Nephron progenitor cell (in vitro differentiated cells): Measurements from ENCODE around the gene COL6A6.
A peak's percentile ranks its signal among the peaks of the same experiment; 100 is the strongest.

Experiments used
- DNase-seq: peaks from one replicate; pipeline ENCODE4 v3.0.0; 2021
- H3K27ac Mint-ChIP-seq: 2 replicates; pipeline ENCODE4 v1.8.0; 2021; ENCODE audit warnings: mild to moderate bottlenecking, moderate library complexity, mixed read lengths
- H3K27me3 Mint-ChIP-seq: 2 replicates; pipeline ENCODE4 v1.8.0; 2021; ENCODE audit warnings: mild to moderate bottlenecking, low read depth, mixed read lengths; ENCODE audit not compliant: poor library complexity
- H3K36me3 Mint-ChIP-seq: 2 replicates; pipeline ENCODE4 v1.8.0; 2021; ENCODE audit warnings: low read depth, mixed read lengths
- H3K4me1 Mint-ChIP-seq: 2 replicates; pipeline ENCODE4 v1.8.0; 2021; ENCODE audit warnings: mixed read lengths
- H3K4me3 Mint-ChIP-seq: 2 replicates; pipeline ENCODE4 v1.8.0; 2021; ENCODE audit warnings: mild to moderate bottlenecking, moderate library complexity, mixed read lengths
- H3K9me3 Mint-ChIP-seq: 2 replicates; pipeline ENCODE4 v1.8.0; 2021; ENCODE audit warnings: mild to moderate bottlenecking, moderate library complexity, mixed read lengths
- CTCF ChIP-seq: fragments of 200-600 bp; sonication (generic); IDR thresholded peaks from 2 replicates; pipeline ENCODE4 v1.5.0; 2021; ENCODE audit warnings: antibody characterized with exemption

The COL6A6 gene

GRCh38 chr3:130509008-130509407, 8.0 kb upstream of the COL6A6 start:
- Mint-ChIP-seq H3K4me3 (no peak overlapping the region), H3K4me1 (peaks cover 8% of the 10 kb centered on the region), H3K36me3 (no peaks in the 10 kb centered on the region), H3K27ac (no peak overlapping the region), H3K9me3 (peaks cover 2% of the 10 kb centered on the region), H3K27me3 (peaks cover 36% of the 10 kb centered on the region)
- no peak for TF ChIP-seq CTCF
- peak; percentile 11 for DNase-seq

GRCh38 chr3:130514681-130515080, 2.3 kb upstream of the COL6A6 start:
- Mint-ChIP-seq H3K27ac (no peak overlapping the region), H3K36me3 (no peaks in the 10 kb centered on the region), H3K27me3 (peaks cover 75% of the 10 kb centered on the region), H3K4me3 (no peak overlapping the region), H3K4me1 (peaks cover 6% of the 10 kb centered on the region), H3K9me3 (peaks cover 16% of the 10 kb centered on the region)
- DNase-seq = no peak
- TF ChIP-seq CTCF = no peak

- Mint-ChIP-seq H3K36me3 (no peaks in the 10 kb centered on the region), H3K4me1 (peaks cover 6% of the 10 kb centered on the region), H3K9me3 (peaks cover 16% of the 10 kb centered on the region), H3K27ac (no peak overlapping the region), H3K27me3 (peaks cover 85% of the 10 kb centered on the region), H3K4me3 (no peak overlapping the region)
- DNase-seq = no peak
- no peak for TF ChIP-seq CTCF
Measured at GRCh38 chr3:130515755-130516154, 1.2 kb upstream of the COL6A6 start.

DNA sequence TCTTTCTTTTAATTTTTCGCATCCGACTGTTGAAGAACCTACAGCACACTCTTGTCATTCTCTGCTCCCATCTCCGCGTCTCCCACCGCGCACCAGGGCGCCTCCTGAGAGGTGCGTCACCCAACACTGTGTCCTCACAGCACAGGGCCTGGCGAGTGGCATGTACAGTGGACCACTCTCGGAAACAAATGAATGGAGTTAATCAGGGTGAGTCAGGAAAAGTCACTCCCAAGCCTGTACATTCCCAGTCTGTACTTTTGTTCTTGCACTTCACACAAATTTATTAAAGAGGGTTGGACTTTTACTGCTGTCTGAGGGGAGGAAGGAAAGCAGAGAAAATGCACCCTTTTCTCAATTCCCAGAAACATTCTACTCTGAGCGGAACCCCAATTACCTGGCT, 625 bp downstream of the COL6A6 start:
- peak; percentile 12 for DNase-seq
- no peak overlapping the region for H3K27ac Mint-ChIP-seq
- no peaks in the 10 kb centered on the region for H3K36me3 Mint-ChIP-seq
- peaks cover 16% of the 10 kb centered on the region for H3K9me3 Mint-ChIP-seq
- peaks cover 6% of the 10 kb centered on the region for H3K4me1 Mint-ChIP-seq
- peak overlapping the region; percentile 83 for H3K4me3 Mint-ChIP-seq
- peaks cover 77% of the 10 kb centered on the region for H3K27me3 Mint-ChIP-seq
- TF ChIP-seq CTCF = no peak

GRCh38 chr3:130519754-130520153, 2.8 kb downstream of the COL6A6 start:
- no peak overlapping the region for H3K4me3 Mint-ChIP-seq
- peaks cover 68% of the 10 kb centered on the region for H3K27me3 Mint-ChIP-seq
- H3K27ac Mint-ChIP-seq = no peak overlapping the region

More at GRCh38 chr3:130519754-130520153, 2.8 kb downstream of the COL6A6 start:
- Mint-ChIP-seq H3K36me3 (no peaks in the 10 kb centered on the region), H3K9me3 (peaks cover 9% of the 10 kb centered on the region), H3K4me1 (peaks cover 6% of the 10 kb centered on the region)
- no peak for DNase-seq
- no peak for TF ChIP-seq CTCF
